K562 (cell line): ENCODE results near the gene PHF14.

ENCODE experiments used
- CTCF ChIP-seq, 3 experiments: IDR thresholded peaks in 2 of 3; conservative IDR thresholded peaks in 1 of 3; 2 replicates each; pipeline ENCODE4 v1.5.1; 2011 to 2012; ENCODE audit warnings: low read length in 3 of 3, mild to moderate bottlenecking in 3 of 3, control low read depth in 2 of 3, improper control_type of control experiment in 1 of 3, inconsistent platforms in 1 of 3, low read depth in 1 of 3, mixed read lengths in 1 of 3, moderate library complexity in 1 of 3; ENCODE audit not compliant: insufficient read depth in 2 of 3
- ELF4 ChIP-seq: fragments of 450-650 bp; formaldehyde crosslinking; IDR thresholded peaks from 2 replicates; pipeline ENCODE4 v1.4.0; 2022; ENCODE audit warnings: missing genetic modification characterization
- HDGF ChIP-seq: fragments of 450-650 bp; IDR thresholded peaks from 2 replicates; pipeline ENCODE4 v1.6.1; 2016
- MAZ ChIP-seq, 2 experiments: fragments of 450-650 bp in 1 of 2; sonication (generic) in 1 of 2; formaldehyde crosslinking; IDR thresholded peaks in 1 of 2; conservative IDR thresholded peaks in 1 of 2; 2 replicates each; pipeline versions ENCODE4 v1.4.0 to v1.5.0; 2020; ENCODE audit warnings: mild to moderate bottlenecking in 1 of 2, missing genetic modification reagents in 1 of 2
- PCBP1 ChIP-seq: fragments of 200-400 bp; formaldehyde crosslinking; IDR thresholded peaks from 2 replicates; pipeline ENCODE4 v1.6.1; 2018; ENCODE audit warnings: mild to moderate bottlenecking, low read depth, low read length; ENCODE audit not compliant: poor library complexity, severe bottlenecking
- POLR2A ChIP-seq: fragments of 450-650 bp; conservative IDR thresholded peaks from 2 replicates; pipeline ENCODE4 v1.6.1; 2016
- POLR2H ChIP-seq: IDR thresholded peaks from 2 replicates; pipeline ENCODE4 v1.6.1; 2016; ENCODE audit warnings: missing genetic modification characterization, low read depth, mild to moderate bottlenecking, control low read depth, missing compliant biosample characterization, moderate library complexity
- TBP ChIP-seq: optimal IDR thresholded peaks from 2 replicates; pipeline ENCODE3; 2011; ENCODE audit warnings: low read depth, low read length, improper control_type of control experiment
- ZEB2 ChIP-seq: fragments of 450-650 bp; IDR thresholded peaks from 2 replicates; pipeline ENCODE4 v1.6.1; 2016

- no peak for TF ChIP-seq MAZ (CRISPR knock-in tag; conservative IDR thresholded peaks at IDR 0.05 in 1 of 2, IDR thresholded peaks at IDR 0.05 in 1 of 2)
- TF ChIP-seq CTCF (IDR thresholded peaks at IDR 0.05 in 2 of 3, conservative IDR thresholded peaks at IDR 0.05 in 1 of 3; ENCODE audit: insufficient read depth in 2 of 3, low read depth in 1 of 3, low read length in 3 of 3) = no peak
- TF ChIP-seq PCBP1 = no peak
- TF ChIP-seq TBP = no peak
- TF ChIP-seq POLR2A = no peak
- TF ChIP-seq ELF4 (CRISPR knock-in tag) = no peak
- no peak for TF ChIP-seq ZEB2
- no peak for TF ChIP-seq HDGF
- no peak for TF ChIP-seq POLR2H (tag)
Observed at GRCh38 chr7:11161499-11161898, 187.8 kb downstream of the PHF14 start.
